GM18909 (cell line): ENCODE data around the gene NOS2.
A peak's percentile ranks its signal among the peaks of the same experiment; 100 is the strongest.

Source experiments
- ATAC-seq: cut with Tn5 transposase; IDR thresholded peaks from one replicate; pipeline ENCODE4 v1.9.1; 2021; ENCODE audit warnings: mild to moderate bottlenecking; ENCODE audit not compliant: unreplicated experiment, poor library complexity

Gene NOS2

DNA sequence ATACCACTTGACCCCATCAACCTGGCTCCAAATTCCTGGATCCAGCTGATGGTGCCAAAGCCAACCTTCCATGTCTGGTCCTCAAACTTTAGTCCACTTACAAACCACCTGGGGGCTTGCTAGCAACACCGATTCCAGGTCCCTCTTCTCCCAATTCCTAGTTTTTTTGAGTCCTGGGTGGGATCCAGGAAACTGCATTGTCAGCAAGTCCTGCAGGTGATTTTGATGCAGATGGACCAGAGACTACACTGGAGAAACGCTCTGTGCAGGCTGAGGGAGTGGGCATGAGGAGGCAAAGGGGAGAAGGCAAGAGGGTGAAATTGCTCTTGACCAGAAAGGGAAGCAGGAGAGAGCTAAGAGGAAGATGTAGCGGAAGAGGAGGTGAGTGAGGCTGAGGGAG lies 21.0 kb upstream of the NOS2 start:
- ATAC-seq: no peak

DNA sequence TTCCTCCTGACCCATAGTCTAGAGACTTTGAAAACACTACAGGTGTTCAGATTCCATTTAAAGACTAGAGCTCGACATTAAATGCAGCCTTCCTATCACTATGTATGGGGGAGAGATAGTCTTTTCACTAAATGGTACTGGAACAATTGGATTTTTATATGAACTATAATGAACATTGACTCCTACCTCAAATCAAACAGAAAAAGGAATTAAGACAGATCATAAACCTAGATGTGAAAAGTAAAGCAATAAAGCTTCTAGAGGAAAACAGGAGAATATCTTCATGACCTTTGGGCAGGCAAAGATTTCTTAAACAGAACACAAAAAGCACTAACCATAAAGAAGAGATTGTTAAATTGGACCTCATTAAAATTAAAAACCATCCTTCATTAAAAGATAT lies 18.8 kb upstream of the NOS2 start:
- ATAC-seq: no peak

DNA sequence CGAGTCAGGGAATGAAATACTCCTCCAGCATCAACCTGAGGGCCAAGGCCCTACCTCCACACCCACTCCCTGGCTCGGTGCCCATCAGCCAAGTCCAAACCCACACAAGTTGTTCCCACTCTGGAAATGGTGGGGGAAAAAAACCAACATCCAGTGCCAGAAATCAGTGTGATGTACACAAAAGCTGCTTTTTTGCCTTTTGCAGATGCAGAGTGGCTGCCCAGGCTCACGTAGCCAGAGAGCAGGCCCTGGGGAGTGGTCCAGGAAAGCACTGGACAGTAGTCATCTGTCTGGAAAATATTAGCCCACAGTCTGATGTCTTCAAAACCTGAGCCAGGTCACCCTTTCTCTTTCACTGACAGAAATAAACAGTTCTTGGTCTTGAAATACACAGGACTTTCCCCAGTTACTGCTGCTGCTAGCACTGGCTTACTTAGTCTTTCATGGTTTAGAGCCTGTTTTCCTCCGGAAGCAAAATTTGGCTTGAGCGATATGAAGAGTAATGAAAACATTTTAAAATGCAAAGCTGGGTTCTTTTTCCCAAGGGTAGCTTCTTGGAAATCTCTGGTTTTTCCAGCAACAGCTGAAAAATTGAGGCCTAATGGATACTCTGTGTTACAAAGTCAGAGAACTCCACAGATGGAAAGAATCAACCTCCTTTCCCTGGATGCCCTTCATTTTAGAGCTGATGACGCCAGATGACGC lies 18.2 kb upstream of the NOS2 start:
- no peak for ATAC-seq

DNA sequence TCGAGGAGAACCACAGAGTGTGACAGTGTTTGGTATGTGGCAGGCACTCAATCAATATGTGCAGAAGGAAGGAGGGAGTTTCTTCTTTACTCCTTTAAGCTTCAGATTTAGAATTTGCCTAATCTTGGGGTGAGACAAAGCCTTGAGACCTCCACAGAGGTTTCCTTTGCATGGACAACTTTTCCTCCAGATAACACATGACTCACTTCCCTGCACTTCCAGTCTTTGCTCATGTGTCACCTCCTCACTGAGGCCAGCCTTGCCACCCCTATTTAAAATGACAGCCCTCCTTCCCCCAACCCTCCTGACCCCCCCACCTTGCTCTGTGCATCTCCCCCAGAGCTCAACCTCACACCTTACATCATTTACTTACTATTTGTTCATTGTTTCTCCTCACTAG lies 17.4 kb upstream of the NOS2 start:
- ATAC-seq: no peak

DNA sequence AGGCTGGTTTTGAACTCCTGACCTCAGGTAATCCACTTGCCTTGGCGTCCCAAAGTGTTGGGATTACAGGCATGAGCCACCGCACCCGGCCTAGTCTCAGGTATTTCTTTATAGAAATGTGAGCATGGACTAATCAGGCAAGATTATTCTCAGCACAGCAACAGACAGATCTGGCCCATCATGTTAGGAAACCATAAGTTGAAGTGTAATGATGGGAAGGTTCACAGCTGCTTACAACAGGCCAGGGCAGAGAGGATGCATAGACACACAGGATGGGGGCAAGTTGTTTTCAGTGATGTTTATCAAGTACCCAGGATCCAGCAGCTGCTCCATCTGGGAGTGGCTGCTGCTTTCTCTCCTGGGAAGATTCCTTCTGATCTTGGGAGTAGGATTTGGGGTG lies 16.6 kb upstream of the NOS2 start:
- ATAC-seq: no peak

DNA sequence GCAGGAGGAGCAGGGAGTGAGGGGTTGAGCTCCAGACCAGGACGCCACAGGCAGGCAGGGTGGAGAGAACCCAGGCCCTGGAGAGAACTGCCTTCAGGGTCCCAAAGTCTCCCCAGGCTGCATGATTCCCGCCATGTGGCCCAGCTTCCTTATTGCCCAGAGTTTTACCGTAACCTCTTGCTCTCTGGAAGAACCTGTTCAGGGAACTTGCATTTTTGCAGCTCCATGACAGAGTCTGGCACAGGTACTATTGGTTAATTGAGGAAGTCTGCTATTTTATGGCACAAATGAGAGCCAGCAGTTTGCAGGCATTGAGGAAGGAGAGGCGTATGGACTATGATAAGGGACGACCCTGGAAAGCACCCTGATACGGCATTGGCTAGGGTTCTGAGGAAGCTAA lies 11.6 kb upstream of the NOS2 start:
- ATAC-seq: no peak

DNA sequence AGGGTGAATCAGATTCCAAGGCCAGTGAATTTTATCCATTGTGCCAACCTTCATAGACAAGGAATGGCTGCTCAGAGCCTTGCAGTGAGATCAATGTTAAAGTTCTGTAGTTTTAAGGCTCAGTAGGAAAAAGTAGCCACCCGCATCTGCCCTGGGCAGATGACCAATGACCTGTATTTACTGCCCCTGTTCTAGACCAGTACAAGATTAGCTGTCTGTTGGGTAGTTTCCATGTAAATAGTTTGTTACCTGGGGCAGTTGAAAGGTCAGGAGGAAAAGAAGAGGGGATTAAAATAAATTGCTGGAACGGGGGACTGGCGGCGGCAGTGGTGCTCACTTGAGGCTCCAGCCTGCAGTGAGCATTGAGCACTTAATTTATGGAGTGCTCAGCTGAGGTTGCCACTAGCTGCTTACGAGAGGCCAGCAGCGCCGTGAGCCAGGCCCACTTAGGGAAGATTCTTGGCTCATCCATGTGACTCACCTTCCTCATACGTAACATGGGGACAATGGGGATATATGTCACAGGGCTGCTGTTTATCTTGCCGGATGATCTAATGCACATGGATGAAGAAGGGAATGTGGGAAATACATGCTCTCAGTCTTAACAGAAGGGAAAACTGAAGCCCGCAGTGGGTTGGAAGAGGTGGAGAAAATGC lies 10.7 kb upstream of the NOS2 start:
- ATAC-seq: no peak

DNA sequence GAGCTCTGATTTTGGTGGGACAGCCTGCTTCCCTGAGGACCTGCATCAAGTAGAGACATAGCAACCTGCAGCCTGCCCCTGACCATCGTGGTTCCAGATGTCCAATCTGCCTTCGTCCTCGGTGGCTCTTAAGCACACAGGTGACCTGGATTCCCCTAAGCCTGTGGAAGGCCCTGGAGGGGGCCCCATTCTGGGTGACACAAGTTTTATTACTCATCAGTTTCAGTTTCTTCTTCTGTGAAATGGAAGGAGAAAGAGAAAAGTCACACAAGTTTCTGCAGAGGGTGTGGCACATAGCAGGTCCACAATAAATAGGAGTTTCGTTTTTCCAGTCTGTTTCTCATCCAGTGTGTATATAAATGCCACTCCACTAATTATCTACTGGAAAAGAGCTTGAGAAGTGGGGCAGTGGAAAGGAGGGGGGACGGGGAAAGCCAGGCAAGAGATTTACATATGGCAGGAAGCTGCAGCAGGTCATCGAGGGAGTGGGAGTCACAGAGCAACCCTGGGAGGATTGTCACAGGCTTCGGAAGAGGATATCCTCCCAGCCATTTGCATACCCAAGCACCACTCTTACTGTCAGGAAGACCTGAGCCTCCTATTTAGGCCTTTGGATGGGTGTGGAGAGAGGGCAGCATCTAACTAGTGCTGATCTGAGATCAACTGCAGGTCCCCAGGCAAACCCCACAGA lies 10.0 kb upstream of the NOS2 start:
- ATAC-seq: peak; percentile 44

DNA sequence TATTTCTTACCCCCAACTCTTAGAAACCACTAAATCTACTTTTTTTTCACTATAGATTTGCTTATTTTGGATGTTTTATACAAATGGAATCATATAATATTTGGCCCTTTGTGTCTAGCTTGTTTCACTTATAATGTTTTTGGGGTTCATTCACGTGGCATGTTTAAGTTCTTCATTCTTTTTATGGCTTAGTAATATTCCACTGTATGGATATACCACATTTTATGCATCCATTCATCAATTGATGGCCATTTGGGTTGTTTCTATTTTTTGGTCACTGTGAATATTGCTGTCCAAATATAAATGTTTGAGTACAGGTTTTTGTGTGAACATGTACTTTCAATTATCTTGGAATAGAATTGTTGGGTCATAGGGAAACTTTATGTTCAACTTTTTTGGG lies 9.2 kb upstream of the NOS2 start:
- no peak for ATAC-seq

DNA sequence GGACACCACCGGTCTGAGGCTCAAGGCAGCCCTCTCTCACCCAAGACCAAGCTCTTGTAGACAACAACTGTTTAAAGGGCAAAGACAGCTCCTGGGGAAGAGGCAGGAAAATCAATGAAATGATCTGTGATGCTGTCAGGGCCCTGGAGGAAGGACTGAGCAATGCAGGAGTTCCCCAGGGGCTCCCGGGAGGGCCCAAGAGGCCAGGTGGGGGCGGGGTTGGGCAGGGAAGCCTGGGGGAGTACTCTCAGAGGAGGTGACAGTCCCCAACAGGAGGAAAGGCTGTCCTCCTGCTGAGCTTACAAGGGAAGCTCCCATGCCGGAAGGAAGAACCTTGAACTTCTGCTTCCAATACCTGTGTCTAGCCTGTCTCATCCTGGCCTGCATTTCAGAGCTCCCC lies 8.3 kb upstream of the NOS2 start:
- ATAC-seq: no peak

DNA sequence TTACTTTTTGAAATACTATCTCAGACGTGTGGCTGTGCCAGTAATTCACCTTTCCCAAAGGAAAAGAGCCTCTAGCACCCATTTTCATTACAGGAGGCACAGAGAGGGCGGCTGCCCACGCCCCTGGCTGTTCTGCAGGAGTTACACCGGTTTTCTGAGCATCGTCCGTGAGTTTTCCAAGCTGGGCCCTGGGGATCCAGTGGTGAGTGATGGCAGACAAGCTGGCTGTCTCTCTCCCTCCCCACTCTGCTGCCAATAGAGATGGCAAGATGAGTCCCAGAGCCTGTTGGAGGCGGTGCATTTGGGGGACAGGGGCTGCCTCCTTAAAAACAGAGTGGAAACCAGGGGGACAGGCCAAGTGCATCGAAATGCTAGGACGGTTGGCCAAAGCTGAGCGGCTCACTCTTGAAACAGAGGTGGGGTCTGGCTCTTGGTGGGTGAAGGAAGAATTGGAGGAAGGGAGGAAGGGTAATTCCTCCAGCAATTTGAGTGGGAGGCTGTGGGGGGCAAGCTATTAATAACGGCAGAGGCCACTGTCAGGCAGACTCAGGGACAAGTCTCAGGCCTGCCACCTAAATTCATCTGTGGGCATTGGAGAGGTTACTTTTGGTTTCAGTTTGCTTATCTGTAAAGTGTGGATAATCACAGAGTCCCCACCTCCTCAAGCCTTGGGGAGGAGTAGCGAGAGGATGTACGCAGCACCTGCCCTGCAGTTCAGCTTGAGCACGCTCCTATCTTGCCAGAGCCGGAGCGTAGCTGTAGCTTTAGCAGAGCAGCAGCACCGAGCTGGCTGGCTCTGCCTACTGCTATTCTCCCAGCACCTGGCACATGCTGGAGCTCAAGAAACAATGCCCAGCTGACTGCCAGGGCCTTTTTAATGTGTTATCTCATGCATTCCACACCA lies 7.5 kb upstream of the NOS2 start:
- ATAC-seq: peak; percentile 66

DNA sequence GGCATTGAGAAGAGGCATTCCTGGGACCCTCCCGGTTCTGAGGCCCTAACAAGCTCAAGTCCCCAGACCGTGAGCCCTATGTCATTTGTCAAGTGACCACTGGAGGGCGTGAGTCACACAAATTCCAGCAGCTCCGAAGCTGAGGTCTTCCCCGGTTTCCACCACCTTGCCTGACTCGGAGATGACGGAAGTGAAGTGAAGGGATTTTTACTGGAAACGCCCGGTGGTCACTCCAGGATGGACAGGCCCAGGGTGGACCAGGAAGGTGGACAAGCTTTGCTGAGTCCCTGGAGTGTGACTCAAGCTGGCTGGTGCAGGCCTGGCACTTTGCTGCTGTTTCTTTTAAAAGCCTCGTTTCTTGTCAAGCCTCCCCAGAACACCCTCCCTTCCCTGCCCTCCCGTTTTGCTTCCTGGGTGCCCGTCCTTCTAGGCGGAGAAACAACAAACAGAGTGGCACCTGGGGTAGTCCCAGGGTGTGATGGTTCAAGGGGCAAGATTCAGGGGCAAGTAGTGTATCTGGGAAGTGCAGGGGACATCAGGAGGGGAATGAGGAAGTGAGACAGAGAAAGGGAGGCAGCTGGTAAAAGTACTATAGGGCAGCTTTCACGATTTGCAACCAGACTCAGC lies 5.3 kb upstream of the NOS2 start:
- peak; percentile 47 for ATAC-seq

DNA sequence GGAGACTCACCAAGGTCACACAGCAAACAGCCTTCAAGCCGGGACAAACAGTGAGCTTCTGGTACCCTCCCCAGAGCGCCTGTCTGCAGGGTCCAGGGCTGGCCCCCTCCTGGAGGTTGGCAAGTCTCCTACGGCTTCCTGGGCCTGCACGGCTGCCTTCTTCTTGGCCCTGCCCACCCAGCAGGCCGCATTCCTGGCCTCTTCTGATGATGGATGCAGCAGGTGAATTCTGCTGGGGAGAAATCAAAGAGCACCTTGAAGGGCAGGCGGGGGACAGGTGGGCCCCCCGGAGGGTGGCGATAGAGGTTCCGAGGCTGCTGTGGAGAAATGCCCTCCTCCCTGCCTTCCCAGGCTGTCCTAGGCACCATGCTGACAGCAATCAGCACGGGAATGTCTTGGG lies 3.8 kb upstream of the NOS2 start:
- ATAC-seq: no peak

DNA sequence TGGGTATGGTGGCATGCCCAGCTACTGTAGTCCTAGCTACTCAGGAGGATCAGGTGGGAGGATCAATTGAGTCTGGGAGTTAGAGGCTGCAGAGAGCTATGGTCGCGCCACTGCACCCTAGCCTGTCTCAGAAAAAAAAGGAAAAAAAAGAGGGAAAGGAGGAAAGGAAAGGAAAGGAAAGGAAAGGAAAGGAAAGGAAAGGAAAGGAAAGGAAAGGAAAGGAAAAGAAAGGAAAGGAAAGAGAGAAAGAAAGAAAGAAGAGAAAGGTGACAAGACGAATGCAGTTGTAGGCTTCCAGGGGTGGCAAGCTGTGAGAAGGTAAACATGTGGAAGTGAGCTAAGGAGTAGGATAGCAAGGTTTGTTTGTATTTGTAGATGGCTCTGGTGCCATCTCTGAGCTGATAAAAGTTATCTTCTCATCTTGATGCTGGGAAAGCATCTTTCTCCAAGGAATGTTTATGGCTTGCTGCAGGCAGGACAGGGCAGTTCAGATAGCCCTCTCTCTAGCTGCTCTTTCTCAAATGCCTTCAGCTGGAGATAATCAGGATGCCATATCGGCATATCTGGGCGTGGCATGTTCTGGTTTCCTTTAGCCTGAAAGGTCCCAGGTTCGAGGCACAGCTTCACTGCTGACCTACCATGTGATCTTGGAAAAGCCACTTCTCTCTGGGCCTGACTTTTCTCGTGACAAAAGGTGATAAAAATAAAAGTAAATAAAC lies 2.8 kb upstream of the NOS2 start:
- ATAC-seq: no peak

DNA sequence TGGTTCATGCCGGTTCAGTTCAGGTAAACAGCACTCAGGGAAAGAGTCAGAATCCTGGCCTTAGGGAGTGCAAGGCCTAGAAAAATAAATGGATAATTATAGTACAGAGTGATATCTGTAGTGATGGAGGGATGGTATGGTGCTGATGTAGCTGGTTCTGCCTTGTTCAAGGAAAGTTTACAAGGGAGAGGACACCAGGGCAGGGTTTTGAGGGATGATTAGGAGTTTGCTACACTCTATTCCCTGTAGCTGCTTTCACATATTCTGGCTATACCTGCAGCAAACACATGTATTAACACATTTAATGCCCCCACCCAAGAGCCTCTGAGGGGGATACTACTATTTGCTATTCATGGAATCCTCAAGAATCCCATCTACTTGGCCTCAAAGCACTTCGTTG lies 1.7 kb upstream of the NOS2 start:
- ATAC-seq: no peak

DNA sequence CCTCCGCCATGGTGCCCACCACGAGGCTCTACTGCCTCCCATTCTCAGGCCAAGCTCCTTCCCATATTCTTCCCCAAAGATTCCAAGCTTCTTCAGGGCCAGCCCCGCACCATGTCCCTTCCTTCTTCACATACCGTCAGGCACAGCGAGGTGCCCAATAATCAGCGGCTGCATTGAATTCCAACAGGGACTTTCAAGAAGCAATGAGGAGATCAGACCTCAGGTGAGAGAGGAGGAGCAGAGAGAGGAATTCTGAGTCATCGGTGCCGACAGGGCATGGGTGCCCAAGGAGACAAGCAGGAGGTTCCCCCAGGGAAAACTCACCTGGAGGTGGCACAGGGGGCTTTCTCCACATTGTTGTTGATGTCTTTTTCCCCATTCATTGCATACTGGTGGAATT lies 2.0 kb downstream of the NOS2 start:
- no peak for ATAC-seq

DNA sequence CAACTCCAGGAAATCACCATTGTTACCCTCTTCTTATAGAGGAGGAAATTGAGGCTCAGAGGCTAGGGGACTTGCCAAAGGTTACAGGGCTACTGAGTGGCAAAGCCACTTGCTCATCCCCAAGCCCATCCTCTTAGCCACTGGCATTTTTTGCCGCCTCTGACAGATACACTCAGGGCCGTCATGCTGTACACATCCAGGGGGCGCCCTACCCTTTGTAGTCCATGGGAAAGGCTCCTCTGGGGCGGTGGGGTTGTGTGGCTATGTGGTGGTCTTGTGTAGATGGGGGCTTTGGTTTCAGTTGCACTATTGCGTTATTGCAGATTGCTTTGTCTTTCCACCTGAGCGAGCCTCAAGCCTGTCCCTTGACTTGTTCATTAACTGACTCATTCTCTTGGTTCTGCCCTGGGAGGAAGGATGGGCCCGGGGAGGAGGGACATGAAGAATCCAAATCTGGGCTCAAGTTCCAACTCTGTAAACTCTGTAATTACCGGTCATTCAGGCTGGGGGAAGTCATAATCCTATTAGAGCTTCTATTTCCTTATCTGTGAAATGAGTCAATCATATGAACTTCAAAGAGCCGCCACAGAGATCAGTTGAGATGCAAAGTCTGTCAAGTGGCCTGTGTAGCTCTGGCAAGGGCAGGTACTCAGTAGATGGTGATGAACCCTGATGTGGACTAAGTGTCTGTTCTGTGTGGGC lies 2.8 kb downstream of the NOS2 start:
- no peak for ATAC-seq

DNA sequence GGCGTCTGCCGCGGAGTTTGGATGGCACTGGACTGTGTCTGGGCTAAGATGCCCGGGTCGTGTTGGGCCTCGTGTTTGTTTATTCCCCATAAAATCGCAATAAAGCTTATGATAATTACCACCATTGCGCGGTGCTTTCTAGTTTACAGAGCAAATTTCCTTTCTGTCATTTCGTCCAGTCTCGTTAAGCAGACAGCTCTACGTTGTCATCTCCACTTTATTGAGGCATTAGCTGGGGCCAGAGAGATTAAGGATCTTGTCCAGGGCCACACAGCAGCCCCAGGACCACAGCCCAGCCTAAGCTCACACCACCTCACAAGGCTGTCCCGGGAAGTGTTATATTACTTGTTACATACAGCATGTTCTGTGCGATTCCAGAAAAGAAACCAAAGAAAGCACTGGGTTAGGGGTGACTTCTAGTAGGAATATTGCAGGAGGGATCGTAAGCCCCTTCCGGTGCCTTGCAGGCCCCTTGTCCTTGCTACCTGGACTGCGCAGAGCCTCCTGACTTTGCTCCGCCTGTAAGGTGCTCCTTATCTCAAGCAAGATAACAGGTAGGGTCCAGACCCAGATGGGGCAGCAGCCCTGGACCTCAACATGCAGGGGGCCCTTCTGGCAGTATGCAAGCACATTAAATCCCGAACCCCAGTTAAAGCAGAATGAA lies 6.3 kb downstream of the NOS2 start:
- ATAC-seq: no peak
